HepG2 (cell line): Measurements from ENCODE around the gene MNT. TPM values are rescaled to one million over a fixed set of nuclear protein-coding genes. Genes with fewer than 3 reads are reported as not detected.

ENCODE experiments used
- ARID4A ChIP-seq: sonication (generic); formaldehyde crosslinking; IDR thresholded peaks from 2 replicates; pipeline ENCODE4 v1.5.0; 2020; ENCODE audit warnings: mild to moderate bottlenecking, missing genetic modification reagents, borderline replicate concordance
- BORCS8-MEF2B ChIP-seq: sonication (generic); formaldehyde crosslinking; IDR thresholded peaks from 2 replicates; pipeline ENCODE4 v1.8.0; 2022; ENCODE audit warnings: mild to moderate bottlenecking, missing genetic modification reagents
- FOSL2 ChIP-seq: sonication (generic); formaldehyde crosslinking; IDR thresholded peaks from 2 replicates; pipeline ENCODE4 v1.4.0; 2020; ENCODE audit warnings: missing genetic modification reagents
- FOXA3 ChIP-seq: IDR thresholded peaks from 2 replicates; pipeline ENCODE4 v1.6.1; 2016; ENCODE audit warnings: missing genetic modification reagents, missing compliant biosample characterization
- GFI1 ChIP-seq: sonication (generic); formaldehyde crosslinking; IDR thresholded peaks from 2 replicates; pipeline ENCODE4 v1.5.0; 2020; ENCODE audit warnings: missing genetic modification reagents, mild to moderate bottlenecking, borderline replicate concordance
- HMGXB4 ChIP-seq, 2 experiments: sonication (generic) in 1 of 2; formaldehyde crosslinking in 1 of 2; IDR thresholded peaks; 2 replicates each; pipeline versions ENCODE4 v1.4.0 to v1.6.1; 2018 to 2020; ENCODE audit warnings: missing genetic modification reagents in 2 of 2, borderline replicate concordance in 1 of 2, low read depth in 1 of 2, mild to moderate bottlenecking in 1 of 2, missing biosample characterization in 1 of 2
- HOXA9 ChIP-seq: sonication (generic); formaldehyde crosslinking; IDR thresholded peaks from 2 replicates; pipeline ENCODE4 v1.8.1; 2022; ENCODE audit warnings: missing genetic modification reagents, mild to moderate bottlenecking, moderate library complexity, borderline replicate concordance
- ONECUT2 ChIP-seq: sonication (generic); formaldehyde crosslinking; IDR thresholded peaks from 2 replicates; pipeline ENCODE4 v1.4.0; 2020; ENCODE audit warnings: missing genetic modification reagents
- PATZ1 ChIP-seq: sonication (generic); formaldehyde crosslinking; IDR thresholded peaks from 2 replicates; pipeline ENCODE4 v1.4.0; 2020; ENCODE audit warnings: missing genetic modification reagents
- RBM39 ChIP-seq: fragments of 200-400 bp; formaldehyde crosslinking; IDR thresholded peaks from one replicate; pipeline ENCODE4 v1.6.1; 2018; ENCODE audit warnings: antibody characterized with exemption, mild to moderate bottlenecking, low read depth, low read length; ENCODE audit not compliant: poor library complexity, severe bottlenecking
- TEF ChIP-seq: sonication (generic); formaldehyde crosslinking; IDR thresholded peaks from 2 replicates; pipeline ENCODE4 v1.5.0; 2020; ENCODE audit warnings: missing genetic modification reagents
- ZBTB10 ChIP-seq: sonication (generic); formaldehyde crosslinking; IDR thresholded peaks from 2 replicates; pipeline ENCODE4 v1.4.0; 2020; ENCODE audit warnings: missing genetic modification reagents, borderline replicate concordance
- ZNF292 ChIP-seq: sonication (generic); formaldehyde crosslinking; IDR thresholded peaks from 2 replicates; pipeline ENCODE4 v1.8.1; 2022; ENCODE audit warnings: mild to moderate bottlenecking, low read depth, missing genetic modification reagents, borderline replicate concordance
- ZNF639 ChIP-seq: conservative IDR thresholded peaks from 2 replicates; pipeline ENCODE4 v1.6.1; 2018; ENCODE audit warnings: missing genetic modification reagents
- polyA plus RNA-seq, 8 experiments: library from polyadenylated mRNA; depleted of rRNA in 3 of 8; stranded (reverse) in 7 of 8; unstranded in 1 of 8; fragments of >200 nt; fragmentation: Illumina TruSeq in 4 of 8; extraction: Trizol in 4 of 8; gene quantifications; 2 replicates each; pipeline versions ENCODE4 v1.2.1 to v1.2.3, GENCODE V29; 2011 to 2016; ENCODE audit warnings: low read depth in 4 of 8, missing spikeins in 1 of 8, mixed read lengths in 1 of 8; ENCODE audit not compliant: insufficient read depth in 1 of 8
- total RNA-seq, 5 experiments: library from RNA; depleted of rRNA; stranded (reverse); fragments of >200 nt; fragmentation: Illumina TruSeq; extraction: Trizol; gene quantifications; 2 replicates each; pipeline ENCODE4 v1.2.3, GENCODE V29; 2016; ENCODE audit warnings: low read depth in 1 of 5

MNT gene
- total and polyA plus RNA-seq, 2 of the 13 experiments (the other 11 are each of a cell fraction or from before 2014, with no cell fraction given), result 2.1 to 3.5 TPM

- TF ChIP-seq PATZ1 (CRISPR knock-in tag), result peak; percentile 97
- TF ChIP-seq HMGXB4 (CRISPR knock-in tag; IDR thresholded peaks at IDR 0.05; ENCODE audit: borderline replicate concordance in 1 of 2, low read depth in 1 of 2), result peak; percentile 30 to 38; a peak in 1 of 4 replicates
- no peak for TF ChIP-seq TEF (CRISPR knock-in tag)
- TF ChIP-seq FOXA3 (CRISPR knock-in tag), result peak; percentile 44; the same call in 1 of the 2 replicates
- no peak for TF ChIP-seq HOXA9 (CRISPR knock-in tag)
- TF ChIP-seq ZNF292, result no peak
- TF ChIP-seq GFI1, result no peak
- 0 out of 2 replicates have a peak, but pooled peaks have one; percentile 51 for TF ChIP-seq ZNF639 (CRISPR knock-in tag)
- TF ChIP-seq FOSL2 (CRISPR knock-in tag), result peak; percentile 19; the same call in 1 of the 2 replicates
- TF ChIP-seq ARID4A, result peak; percentile 86; the same call in 1 of the 2 replicates
- TF ChIP-seq ZBTB10, result peak; percentile 74; the same call in 1 of the 2 replicates
- no peak for TF ChIP-seq ONECUT2 (CRISPR knock-in tag)
- TF ChIP-seq BORCS8-MEF2B, result no peak
- TF ChIP-seq RBM39, result no peak
Measured at GRCh38 chr17:2396568-2397246, 4.2 kb downstream of the MNT start (continued).
